ENCODE results near the gene MGAT3. TPM values are rescaled to one million over a fixed set of nuclear protein-coding genes. Genes with fewer than 3 reads are reported as not detected.

Gene MGAT3
- total and polyA plus RNA-seq, 9 of the 15 experiments (the other 6 are each of a cell fraction or from before 2014, with no cell fraction given): 0.10 to 11.5 (median 4.6) TPM

- no peak for TF ChIP-seq ZNF133 (CRISPR knock-in tag; IDR thresholded peaks at IDR 0.05)
- TF ChIP-seq ETV1 (tag; conservative IDR thresholded peaks at IDR 0.05; ENCODE audit: low read depth): no peak
- 0 out of 2 replicates have a peak, but pooled peaks have one; percentile 50 for TF ChIP-seq ZNF551 (CRISPR knock-in tag; IDR thresholded peaks at IDR 0.05)
- TF ChIP-seq CEBPG (CRISPR knock-in tag; IDR thresholded peaks at IDR 0.05): no peak
- TF ChIP-seq CEBPG (tag; conservative IDR thresholded peaks at IDR 0.05 in 1 of 2, IDR thresholded peaks at IDR 0.05 in 1 of 2): no peak
- TF ChIP-seq PHB (CRISPR knock-in tag; IDR thresholded peaks at IDR 0.05): peak; percentile 39
- TF ChIP-seq DMBX1 (CRISPR knock-in tag; IDR thresholded peaks at IDR 0.05; ENCODE audit: borderline replicate concordance): no peak
- peak; percentile 8; the same call in 1 of the 2 replicates for TF ChIP-seq NCOR1 (IDR thresholded peaks at IDR 0.05)
- TF ChIP-seq ZNF134 (CRISPR knock-in tag; conservative IDR thresholded peaks at IDR 0.05): no peak
- TF ChIP-seq ZFP1 (CRISPR knock-in tag; IDR thresholded peaks at IDR 0.05): peak; percentile 67; the same call in 1 of the 2 replicates
- 0 out of 2 replicates have a peak, but pooled peaks have one; percentile 10 for TF ChIP-seq CGGBP1 (CRISPR knock-in tag; IDR thresholded peaks at IDR 0.05)
- TF ChIP-seq MYNN (IDR thresholded peaks at IDR 0.05): peak; percentile 42; the same call in 1 of the 2 replicates
- no peak for TF ChIP-seq MYNN (CRISPR knock-in tag; IDR thresholded peaks at IDR 0.05)
- 0 out of 2 replicates have a peak, but pooled peaks have one; percentile 66 for TF ChIP-seq HNRNPUL1 (IDR thresholded peaks at IDR 0.05; ENCODE audit: low read length)
- no peak for TF ChIP-seq ZNF347 (CRISPR knock-in tag; IDR thresholded peaks at IDR 0.05; ENCODE audit: low read depth)
- TF ChIP-seq HBP1 (CRISPR knock-in tag; IDR thresholded peaks at IDR 0.05): peak; percentile 94
- no peak for TF ChIP-seq MTA1 (IDR thresholded peaks at IDR 0.05; ENCODE audit: borderline replicate concordance)
- 0 out of 2 replicates have a peak, but pooled peaks have one; percentile 52 for TF ChIP-seq CBX1 (IDR thresholded peaks at IDR 0.05; ENCODE audit: low read depth)
- TF ChIP-seq HMG20B (CRISPR knock-in tag; IDR thresholded peaks at IDR 0.05): 0 out of 2 replicates have a peak, but pooled peaks have one; percentile 65
- TF ChIP-seq CREB1 (IDR thresholded peaks at IDR 0.05): peak; percentile 12; the same call in 1 of the 2 replicates
- no peak for TF ChIP-seq CREB1 (CRISPR knock-in tag; IDR thresholded peaks at IDR 0.05)
- TF ChIP-seq TFAP4 (CRISPR knock-in tag; IDR thresholded peaks at IDR 0.05; ENCODE audit: borderline replicate concordance): peak; percentile 65; the same call in 1 of the 2 replicates
- TF ChIP-seq JUND (IDR thresholded peaks at IDR 0.05; ENCODE audit: borderline replicate concordance, low read depth, low read length): 0 out of 2 replicates have a peak, but pooled peaks have one; percentile 3
- TF ChIP-seq JUND (tag; IDR thresholded peaks at IDR 0.05; ENCODE audit: borderline replicate concordance, low read depth, low read length): no peak
- TF ChIP-seq GATA2 (CRISPR knock-in tag; IDR thresholded peaks at IDR 0.05): no peak
- no peak for TF ChIP-seq KAT8 (IDR thresholded peaks at IDR 0.05; ENCODE audit: low read depth)
- no peak for TF ChIP-seq HNRNPL (IDR thresholded peaks at IDR 0.05; ENCODE audit: low read depth, low read length)
- TF ChIP-seq SMC3 (conservative IDR thresholded peaks at IDR 0.05; ENCODE audit: insufficient read depth, low read depth, low read length): no peak
- TF ChIP-seq SMARCB1 (IDR thresholded peaks at IDR 0.05; ENCODE audit: insufficient read length, low read depth): no peak
Observed at GRCh38 chr22:39522567-39523300, 65.9 kb downstream of the MGAT3 start (continued).
